Adrenal gland (tissue), 5 donors: ENCODE measurements around the gene SLC1A2.

Experiments used
- CTCF ChIP-seq, 6 experiments: fragments of 450-650 bp in 4 of 6; fragments of 200-600 bp in 2 of 6; sonication (generic) in 1 of 6; IDR thresholded peaks; 1 replicate in 5 of 6; 2 replicates in 1 of 6; pipeline versions ENCODE4 v1.5.1 to v1.8.0; 2016 to 2021; ENCODE audit warnings: antibody characterized with exemption in 6 of 6, mild to moderate bottlenecking in 2 of 6, moderate library complexity in 1 of 6
- POLR2A ChIP-seq, 2 donors: fragments of 450-650 bp; IDR thresholded peaks; one replicate each; pipeline ENCODE4 v1.6.1; 2017; ENCODE audit warnings: antibody characterized with exemption in 2 of 2, mild to moderate bottlenecking in 2 of 2, moderate library complexity in 1 of 2
- donor health status: DM: no; HTN: no; CAD: no.

GRCh38 chr11:35366798-35367197 lies 52.6 kb downstream of the SLC1A2 start:
- TF ChIP-seq CTCF (IDR thresholded peaks at IDR 0.05) (no peak), POLR2A (IDR thresholded peaks at IDR 0.05) (no peak)
